H1 (cell line): ENCODE data around the gene KBTBD13. TPM values are rescaled to one million over a fixed set of nuclear protein-coding genes. Genes with fewer than 3 reads are reported as not detected.

ENCODE experiments used
- CTCF ChIA-PET: fragments of 300-600 bp; sonication (Branson Sonifier 250); formaldehyde crosslinking; loops from one replicate; lab custom pipeline; 2021; ENCODE audit not compliant: partially characterized antibody; lab: Charles Lee
- POLR2A ChIA-PET: fragments of 300-600 bp; sonication (Branson Sonifier 250); formaldehyde crosslinking; loops from one replicate; lab custom pipeline; 2021; ENCODE audit warnings: inconsistent platforms; ENCODE audit not compliant: partially characterized antibody; lab: Charles Lee
- DNase-seq, 2 experiments: peaks; one replicate each; pipeline versions ENCODE4 v3.0.0 to v3.0.0-alpha.2; 2010 to 2022; ENCODE audit warnings: low spot score in 2 of 2, low read depth in 1 of 2, mixed read lengths in 1 of 2
- FAIRE-seq: peaks from 2 replicates; lab custom pipeline; 2011; peaks lifted over from hg19 to GRCh38; lab: Jason Lieb, UNC
- H2AFZ ChIP-seq: 2 replicates; pipeline ENCODE4 v1.8.1; 2012; ENCODE audit warnings: low read length, inconsistent platforms
- H2AK5ac ChIP-seq: 2 replicates; pipeline ENCODE4 v1.6.1; 2013; ENCODE audit warnings: low read depth, low read length
- H2BK120ac ChIP-seq: replicated peaks from 2 replicates; pipeline ENCODE3; 2013; ENCODE audit warnings: low read depth, low read length, inconsistent platforms
- H2BK12ac ChIP-seq: 2 replicates; pipeline ENCODE4 v1.6.1; 2013; ENCODE audit warnings: low read depth, low read length
- H2BK15ac ChIP-seq: 2 replicates; pipeline ENCODE4 v1.6.1; 2013; ENCODE audit warnings: low read length
- H2BK20ac ChIP-seq: 2 replicates; pipeline ENCODE4 v1.6.1; 2013; ENCODE audit warnings: low read length
- H2BK5ac ChIP-seq: 2 replicates; pipeline ENCODE4 v1.6.1; 2013; ENCODE audit warnings: low read depth, low read length
- H3K14ac ChIP-seq: 2 replicates; pipeline ENCODE4 v1.6.1; 2013; ENCODE audit warnings: inconsistent platforms; ENCODE audit not compliant: insufficient read length
- H3K18ac ChIP-seq: 2 replicates; pipeline ENCODE4 v1.6.1; 2013; ENCODE audit warnings: low read length; ENCODE audit errors: extremely low read depth
- H3K23ac ChIP-seq: 2 replicates; pipeline ENCODE4 v1.6.1; 2013; ENCODE audit warnings: inconsistent platforms; ENCODE audit not compliant: insufficient read length
- H3K23me2 ChIP-seq: 2 replicates; pipeline ENCODE4 v1.6.1; 2013; ENCODE audit warnings: low read depth, low read length
- H3K27ac ChIP-seq: 2 replicates; pipeline ENCODE4 v1.6.1; 2011; ENCODE audit warnings: low read depth, low read length, inconsistent platforms
- H3K27me3 ChIP-seq, 4 experiments: replicated peaks in 1 of 4; 1 replicate in 1 of 4; 2 replicates in 3 of 4; pipeline versions ENCODE4 v1.6.1 to v1.8.1; 2011 to 2013; ENCODE audit warnings: low read length in 3 of 4, mild to moderate bottlenecking in 3 of 4, inconsistent platforms in 2 of 4, mixed read lengths in 2 of 4, moderate library complexity in 1 of 4; ENCODE audit not compliant: control insufficient read depth in 3 of 4, insufficient read depth in 3 of 4; ENCODE audit errors: extremely low read depth in 1 of 4
- H3K36me3 ChIP-seq, 4 experiments: 2 replicates each; pipeline versions ENCODE4 v1.6.1 to v1.8.1; 2011 to 2013; ENCODE audit warnings: mild to moderate bottlenecking in 4 of 4, low read length in 3 of 4, moderate library complexity in 2 of 4, control low read depth in 1 of 4, inconsistent platforms in 1 of 4; ENCODE audit not compliant: insufficient read depth in 4 of 4, control insufficient read depth in 2 of 4
- H3K4ac ChIP-seq: replicated peaks from 2 replicates; pipeline ENCODE3; 2013; ENCODE audit warnings: low read length, low read depth, mixed read lengths, inconsistent platforms; ENCODE audit not compliant: insufficient read length
- H3K4me1 ChIP-seq, 4 experiments: replicated peaks in 1 of 4; 1 replicate in 1 of 4; 2 replicates in 3 of 4; pipeline versions ENCODE4 v1.6.1 to v1.8.1; 2011 to 2013; ENCODE audit warnings: low read length in 3 of 4, inconsistent platforms in 2 of 4, mixed read lengths in 1 of 4; ENCODE audit not compliant: insufficient read depth in 4 of 4, control insufficient read depth in 3 of 4
- H3K4me2 ChIP-seq, 2 experiments: 2 replicates each; pipeline versions ENCODE4 v1.6.1 to v1.8.1; 2011 to 2013; ENCODE audit warnings: low read depth in 2 of 2, low read length in 2 of 2, control low read depth in 1 of 2, inconsistent platforms in 1 of 2, mild to moderate bottlenecking in 1 of 2; ENCODE audit not compliant: insufficient read depth in 1 of 2
- H3K4me3 ChIP-seq, 4 experiments: fragments of 200-600, 300-600 bp in 1 of 4; sonication (generic), shearing (Covaris generic), sonication (Bioruptor Twin) in 1 of 4; 2 replicates each; pipeline versions ENCODE4 v1.5.1 to v1.8.1; 2011 to 2016; ENCODE audit warnings: low read length in 4 of 4, low read depth in 3 of 4, control low read depth in 2 of 4, inconsistent platforms in 2 of 4, mild to moderate bottlenecking in 2 of 4, mixed read lengths in 1 of 4, moderate library complexity in 1 of 4; ENCODE audit not compliant: insufficient read depth in 2 of 4; ENCODE audit errors: extremely low read depth in 1 of 4
- H3K56ac ChIP-seq: replicated peaks from 2 replicates; pipeline ENCODE3; 2013; ENCODE audit warnings: low read depth, mild to moderate bottlenecking, mixed read lengths, low read length, inconsistent platforms; ENCODE audit not compliant: insufficient read length
- H3K79me1 ChIP-seq: 2 replicates; pipeline ENCODE4 v1.6.1; 2013; ENCODE audit warnings: low read depth, low read length, control low read depth
- H3K79me2 ChIP-seq, 2 experiments: 2 replicates each; pipeline versions ENCODE4 v1.6.1 to v1.8.1; 2012 to 2013; ENCODE audit warnings: low read length in 2 of 2, mild to moderate bottlenecking in 2 of 2, inconsistent platforms in 1 of 2; ENCODE audit not compliant: insufficient read depth in 2 of 2, control insufficient read depth in 1 of 2
- H3K9ac ChIP-seq, 4 experiments: replicated peaks in 1 of 4; 1 replicate in 1 of 4; 2 replicates in 3 of 4; pipeline versions ENCODE4 v1.6.1 to v1.8.1; 2011 to 2013; ENCODE audit warnings: low read depth in 3 of 4, low read length in 3 of 4, control low read depth in 2 of 4, mild to moderate bottlenecking in 2 of 4, moderate library complexity in 2 of 4, inconsistent platforms in 1 of 4; ENCODE audit errors: extremely low read depth in 1 of 4
- H3K9me3 ChIP-seq, 2 experiments: 2 replicates each; pipeline versions ENCODE4 v1.6.1 to v1.8.1; 2012 to 2013; ENCODE audit warnings: mild to moderate bottlenecking in 2 of 2, moderate library complexity in 2 of 2, control low read depth in 1 of 2, inconsistent platforms in 1 of 2, low read depth in 1 of 2, low read length in 1 of 2, mixed read lengths in 1 of 2; ENCODE audit not compliant: insufficient read depth in 2 of 2
- H4K20me1 ChIP-seq, 2 experiments: replicated peaks in 1 of 2; 2 replicates each; pipeline versions ENCODE3 to v1.8.1; 2011 to 2013; ENCODE audit warnings: inconsistent platforms in 2 of 2, low read length in 2 of 2, mild to moderate bottlenecking in 1 of 2; ENCODE audit not compliant: insufficient read depth in 2 of 2, control insufficient read depth in 1 of 2
- H4K5ac ChIP-seq: 2 replicates; pipeline ENCODE4 v1.6.1; 2013; ENCODE audit warnings: low read length, low read depth, mixed read lengths, inconsistent platforms; ENCODE audit not compliant: insufficient read length
- H4K8ac ChIP-seq: 2 replicates; pipeline ENCODE4 v1.8.0; 2013; ENCODE audit warnings: mild to moderate bottlenecking, moderate library complexity, low read length, inconsistent platforms; ENCODE audit not compliant: insufficient read depth; ENCODE audit errors: extremely low read depth
- H4K91ac ChIP-seq: replicated peaks from 2 replicates; pipeline ENCODE3; 2013; ENCODE audit warnings: low read length, mixed read lengths, inconsistent platforms; ENCODE audit not compliant: insufficient read length
- EZH2 ChIP-seq: fragments of 200-600 bp; sonication (generic); IDR thresholded peaks from 2 replicates; pipeline ENCODE4 v1.7.1; 2012; ENCODE audit warnings: low read depth, mild to moderate bottlenecking, moderate library complexity, low read length, inconsistent platforms; ENCODE audit not compliant: severe bottlenecking
- POU5F1 ChIP-seq: IDR thresholded peaks from 2 replicates; pipeline ENCODE4 v1.6.1; 2011; ENCODE audit warnings: low read depth, mild to moderate bottlenecking, low read length, moderate library complexity
- RFX5 ChIP-seq: IDR thresholded peaks from 2 replicates; pipeline ENCODE4 v1.6.1; 2011; ENCODE audit warnings: low read depth, low read length, improper control_type of control experiment, borderline replicate concordance
- TCF12 ChIP-seq: IDR thresholded peaks from 2 replicates; pipeline ENCODE4 v1.6.1; 2011; ENCODE audit warnings: low read depth, mild to moderate bottlenecking, low read length
- ZNF274 ChIP-seq: IDR thresholded peaks from 2 replicates; pipeline ENCODE4 v1.7.0; 2012; ENCODE audit warnings: low read length, borderline replicate concordance; ENCODE audit errors: extremely low read depth
- WGBS, 2 experiments: shearing (Covaris generic) in 1 of 2; methylation state at CpG; one replicate each; pipeline versions ENCODE4 v1.1.6 to v1.1.7; 2013 to 2015; ENCODE audit warnings: low lambda C conversion rate in 2 of 2, mixed read lengths in 2 of 2, inconsistent platforms in 1 of 2, low coverage in 1 of 2, missing lambda C conversion rate in 1 of 2; ENCODE audit not compliant: insufficient replicate concordance in 2 of 2, insufficient coverage in 1 of 2, insufficient read length in 1 of 2; ENCODE audit errors: extremely low coverage in 1 of 2, missing lambda C conversion rate in 1 of 2; 5-methylcytosine and 5-hydroxymethylcytosine counted together
- polyA plus RNA-seq, 7 experiments: library from polyadenylated mRNA; depleted of rRNA in 3 of 7; stranded (reverse) in 5 of 7; unstranded in 2 of 7; fragments of >200 nt in 5 of 7; fragments of 200-250 nt in 2 of 7; gene quantifications; 1 replicate in 5 of 7; 2 replicates in 1 of 7; 4 replicates in 1 of 7; pipeline versions ENCODE4 v1.2.1 to v1.2.3, GENCODE V29; 2011 to 2013; ENCODE audit warnings: missing spikeins in 2 of 7, mixed read lengths in 2 of 7
- total RNA-seq: library from RNA; stranded (reverse); fragmentation: NEBNext Ultra II Directional; extraction: Animal tissue kit (Norgen Biotek cat#: 25700); gene quantifications from 2 replicates; pipeline ENCODE4 v1.2.1, GENCODE V29; 2021
- TF ChIP-seq, protein P1 (sequence below): IDR thresholded peaks from 2 replicates; pipeline ENCODE4 v1.6.1; 2012; ENCODE audit warnings: inconsistent platforms
- TF ChIP-seq, protein P2 (sequence below): IDR thresholded peaks from 2 replicates; pipeline ENCODE4 v1.6.1; 2011; ENCODE audit warnings: low read length, improper control_type of control experiment
- TF ChIP-seq, protein P3 (sequence below): IDR thresholded peaks from 2 replicates; pipeline ENCODE4 v1.6.1; 2012; ENCODE audit warnings: low read length, inconsistent platforms

KBTBD13 gene
- total and polyA plus RNA-seq, 2 of the 8 experiments (the other 6 are each of a cell fraction or from before 2014, with no cell fraction given), result not detected

DNA sequence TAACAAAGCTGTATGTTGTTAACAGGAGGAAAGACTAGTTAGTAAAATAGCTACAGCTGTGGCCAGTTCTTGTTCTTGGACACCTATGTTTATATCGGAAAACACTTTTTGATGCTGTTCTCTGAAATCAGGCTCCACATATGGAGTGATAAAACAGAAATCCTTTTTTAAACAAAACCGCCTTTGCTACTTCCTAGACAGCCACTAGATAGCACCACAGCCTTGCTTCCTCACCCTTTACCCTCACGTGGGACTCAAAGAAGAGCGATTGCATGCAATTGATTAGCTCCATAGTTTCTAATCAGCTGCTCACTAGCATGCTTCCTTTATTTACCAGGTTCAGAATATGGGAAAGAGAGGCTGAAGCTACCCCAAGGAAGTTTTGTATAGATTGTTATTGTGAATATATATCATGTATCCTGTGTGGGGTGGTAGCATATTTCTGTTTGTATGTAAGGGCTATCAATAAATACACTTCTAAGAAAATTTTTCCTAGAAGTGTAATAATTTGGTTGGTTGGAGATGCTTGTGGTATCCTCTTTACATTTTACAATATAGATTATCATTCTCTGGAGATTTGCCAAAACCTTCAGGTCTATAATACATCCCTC is 42.8 kb upstream of the KBTBD13 start:
- H3K4me1 ChIP-seq, result no peaks in the 10 kb centered on the region
- H2BK20ac ChIP-seq, result no peak overlapping the region
- H2BK120ac ChIP-seq, result no peak overlapping the region
- no peak overlapping the region for H3K56ac ChIP-seq
- no peaks in the 10 kb centered on the region for H3K36me3 ChIP-seq
- H2AK5ac ChIP-seq, result no peak overlapping the region
- no peak overlapping the region for H3K14ac ChIP-seq
- FAIRE-seq (no peak), DNase-seq (peak in 1 of 2 experiments; percentile 42)
- no peaks in the 10 kb centered on the region for H3K79me1 ChIP-seq
- no peaks in the 10 kb centered on the region for H3K9me3 ChIP-seq
- H3K27ac ChIP-seq, result no peak overlapping the region
- ChIA-PET CTCF (interaction anchor here (0.7 to 6.5 kb wide), 38 partner anchors 8 to 267 kb away, joined by 3 to 57 read pairs (median 4); partner anchors contain the start of genes KBTBD13, PARP16, RASL12 and SLC51B), POLR2A (interaction anchor here (0.9 to 2.3 kb wide), 2 partner anchors 264 to 271 kb away, joined by 3 to 7 read pairs; partner anchors contain the start of gene RNU5B-1)
- H3K9ac ChIP-seq, result no peak overlapping the region
- no peak overlapping the region for H3K4ac ChIP-seq
- H3K23ac ChIP-seq, result no peak overlapping the region
- H4K91ac ChIP-seq, result no peak overlapping the region
- no peak overlapping the region for H3K18ac ChIP-seq
- H2BK15ac ChIP-seq, result no peak overlapping the region
- no peak overlapping the region for H4K8ac ChIP-seq
- no peaks in the 10 kb centered on the region for H4K20me1 ChIP-seq
- H2BK5ac ChIP-seq, result no peak overlapping the region
- WGBS, 2 experiments, result 49% methylated on average over 4 of the region's 4 CpGs; no CpG with 5 or more reads in 1 of the 2 experiments
- H3K23me2 ChIP-seq, result no peaks in the 10 kb centered on the region; the same call in 1 of the 2 replicates
- peaks cover 0 to 2% of the 10 kb centered on the region in 2 experiments; a peak in 1 of 4 replicates for H3K79me2 ChIP-seq
- H3K4me3 ChIP-seq, result no peak overlapping the region
- no peak overlapping the region for H2AFZ ChIP-seq
- no peak overlapping the region for H2BK12ac ChIP-seq
- H4K5ac ChIP-seq, result no peak overlapping the region
- H3K27me3 ChIP-seq, result no peaks in the 10 kb centered on the region
- H3K4me2 ChIP-seq, result no peak overlapping the region
- TF ChIP-seq TCF12 (no peak), POU5F1 (no peak), EZH2 (no peak), RFX5 (no peak), ZNF274 (no peak)
- TF ChIP-seq, protein P1, sequence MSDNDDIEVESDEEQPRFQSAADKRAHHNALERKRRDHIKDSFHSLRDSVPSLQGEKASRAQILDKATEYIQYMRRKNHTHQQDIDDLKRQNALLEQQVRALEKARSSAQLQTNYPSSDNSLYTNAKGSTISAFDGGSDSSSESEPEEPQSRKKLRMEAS, result no peak
- TF ChIP-seq, protein P2, sequence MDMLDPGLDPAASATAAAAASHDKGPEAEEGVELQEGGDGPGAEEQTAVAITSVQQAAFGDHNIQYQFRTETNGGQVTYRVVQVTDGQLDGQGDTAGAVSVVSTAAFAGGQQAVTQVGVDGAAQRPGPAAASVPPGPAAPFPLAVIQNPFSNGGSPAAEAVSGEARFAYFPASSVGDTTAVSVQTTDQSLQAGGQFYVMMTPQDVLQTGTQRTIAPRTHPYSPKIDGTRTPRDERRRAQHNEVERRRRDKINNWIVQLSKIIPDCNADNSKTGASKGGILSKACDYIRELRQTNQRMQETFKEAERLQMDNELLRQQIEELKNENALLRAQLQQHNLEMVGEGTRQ, result peak; percentile 31; the same call in 1 of the 2 replicates
- TF ChIP-seq, protein P3, sequence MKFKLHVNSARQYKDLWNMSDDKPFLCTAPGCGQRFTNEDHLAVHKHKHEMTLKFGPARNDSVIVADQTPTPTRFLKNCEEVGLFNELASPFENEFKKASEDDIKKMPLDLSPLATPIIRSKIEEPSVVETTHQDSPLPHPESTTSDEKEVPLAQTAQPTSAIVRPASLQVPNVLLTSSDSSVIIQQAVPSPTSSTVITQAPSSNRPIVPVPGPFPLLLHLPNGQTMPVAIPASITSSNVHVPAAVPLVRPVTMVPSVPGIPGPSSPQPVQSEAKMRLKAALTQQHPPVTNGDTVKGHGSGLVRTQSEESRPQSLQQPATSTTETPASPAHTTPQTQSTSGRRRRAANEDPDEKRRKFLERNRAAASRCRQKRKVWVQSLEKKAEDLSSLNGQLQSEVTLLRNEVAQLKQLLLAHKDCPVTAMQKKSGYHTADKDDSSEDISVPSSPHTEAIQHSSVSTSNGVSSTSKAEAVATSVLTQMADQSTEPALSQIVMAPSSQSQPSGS, result no peak
